ENCODE results near the gene LENG8.

GRCh38 chr19:54489766-54490165 lies 40.8 kb downstream of the LENG8 start:
- TF ChIP-seq POLR2A (IDR thresholded peaks at IDR 0.05; ENCODE audit: borderline replicate concordance, extremely low read depth, insufficient read depth, insufficient read length) (no peak), CTCF (IDR thresholded peaks at IDR 0.05 in 2 of 3, conservative IDR thresholded peaks at IDR 0.05 in 1 of 3; ENCODE audit: borderline replicate concordance in 1 of 3, insufficient read depth in 1 of 3, low read depth in 2 of 3, low read length in 2 of 3) (no peak), JUND (IDR thresholded peaks at IDR 0.05) (no peak), EZH2 (IDR thresholded peaks at IDR 0.05) (no peak), SIN3A (IDR thresholded peaks at IDR 0.05; ENCODE audit: low read depth) (no peak), YY1 (IDR thresholded peaks at IDR 0.05; ENCODE audit: extremely low read depth, insufficient replicate concordance, low read depth, low read length) (no peak), SRF (IDR thresholded peaks at IDR 0.05; ENCODE audit: low read depth) (no peak), ZNF274 (IDR thresholded peaks at IDR 0.05; ENCODE audit: low read depth, low read length) (no peak), EZH2phosphoT487 (IDR thresholded peaks at IDR 0.05; ENCODE audit: borderline replicate concordance) (no peak)

Data from HCT116 (cell line).